GM18861 (cell line): ENCODE results near the gene HAX1.
"Not testable (repeated sequence)": the region's sequence is repeated elsewhere in the genome, so short reads cannot be mapped to it uniquely, and the experiment has no call there.

ENCODE experiments used
- ATAC-seq: cut with Tn5 transposase; IDR thresholded peaks from one replicate; pipeline ENCODE4 v1.9.1; 2021; ENCODE audit not compliant: unreplicated experiment

Gene HAX1

DNA sequence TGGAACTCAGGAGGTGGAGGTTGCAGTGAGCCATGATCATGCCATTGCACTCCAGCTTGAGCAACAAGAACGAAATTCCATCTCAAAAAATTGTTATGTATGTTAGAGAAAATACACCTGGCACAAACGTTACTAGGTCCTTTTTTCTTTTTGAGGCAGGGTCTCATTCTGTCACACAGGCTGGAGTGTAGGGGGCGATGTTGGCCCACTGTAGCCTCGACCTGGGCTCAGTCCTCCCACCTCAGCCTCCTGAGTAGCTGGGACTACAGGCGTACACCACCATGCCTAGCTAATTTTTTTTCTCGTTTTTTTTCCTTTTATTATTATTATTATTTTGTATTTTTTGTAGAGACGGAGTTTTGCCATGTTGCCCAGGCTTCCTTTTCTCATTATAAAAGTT is 4.4 kb downstream of the HAX1 start:
- no peak for ATAC-seq

DNA sequence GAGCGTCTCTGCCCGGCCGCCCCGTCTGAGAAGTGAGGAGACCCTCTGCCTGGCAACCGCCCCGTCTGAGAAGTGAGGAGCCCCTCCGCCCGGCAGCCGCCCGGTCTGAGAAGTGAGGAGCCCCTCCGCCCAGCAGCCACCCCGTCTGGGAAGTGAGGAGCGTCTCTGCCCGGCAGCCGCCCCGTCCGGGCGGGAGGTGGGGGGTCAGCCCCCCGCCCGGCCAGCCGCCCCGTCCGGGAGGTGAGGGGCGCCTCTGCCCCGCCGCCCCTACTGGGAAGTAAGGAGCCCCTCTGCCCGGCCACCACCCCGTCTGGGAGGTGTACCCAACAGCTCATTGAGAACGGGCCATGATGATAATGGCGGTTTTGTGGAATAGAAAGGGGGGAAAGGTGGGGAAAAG is 15.2 kb downstream of the HAX1 start:
- ATAC-seq: not testable (repeated sequence)

DNA sequence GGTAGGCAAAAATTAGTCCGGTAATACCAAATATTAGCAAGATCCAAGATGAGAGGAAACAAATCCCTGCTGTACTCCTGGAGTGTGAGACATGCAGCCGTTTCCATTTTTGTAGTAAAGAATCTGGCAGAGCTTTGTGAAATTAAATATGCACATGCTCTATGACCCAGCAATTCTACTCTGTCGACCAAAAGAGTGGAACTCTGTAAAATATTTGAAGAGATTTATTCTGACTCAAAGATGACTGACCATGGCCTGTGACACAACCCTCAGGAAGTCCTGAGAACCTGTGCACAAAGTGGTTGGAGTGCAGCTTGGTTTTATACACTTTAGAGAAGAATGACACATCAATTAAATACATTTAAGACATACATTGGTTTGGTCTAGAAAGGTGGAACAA is 16.2 kb downstream of the HAX1 start:
- ATAC-seq: no peak

DNA sequence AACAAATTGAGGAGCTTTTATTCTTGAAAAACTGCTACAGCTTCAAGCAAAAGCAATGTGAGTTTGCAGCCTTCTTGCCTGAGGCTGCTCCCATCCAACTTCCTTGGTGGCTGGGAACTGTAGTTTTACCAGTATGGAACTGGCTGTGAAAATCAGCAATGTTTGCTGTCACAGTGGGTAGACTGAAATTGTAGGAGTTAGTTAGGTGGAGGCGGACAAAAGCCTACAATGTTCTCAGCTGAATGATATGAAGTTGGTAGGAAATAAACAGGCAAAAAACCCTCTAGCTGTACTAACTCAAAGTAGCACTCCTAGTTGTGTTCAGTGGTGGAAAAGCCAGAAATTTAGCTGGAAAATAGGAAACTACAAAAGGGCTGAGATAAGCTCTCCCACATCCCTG is 18.5 kb downstream of the HAX1 start:
- no peak for ATAC-seq

DNA sequence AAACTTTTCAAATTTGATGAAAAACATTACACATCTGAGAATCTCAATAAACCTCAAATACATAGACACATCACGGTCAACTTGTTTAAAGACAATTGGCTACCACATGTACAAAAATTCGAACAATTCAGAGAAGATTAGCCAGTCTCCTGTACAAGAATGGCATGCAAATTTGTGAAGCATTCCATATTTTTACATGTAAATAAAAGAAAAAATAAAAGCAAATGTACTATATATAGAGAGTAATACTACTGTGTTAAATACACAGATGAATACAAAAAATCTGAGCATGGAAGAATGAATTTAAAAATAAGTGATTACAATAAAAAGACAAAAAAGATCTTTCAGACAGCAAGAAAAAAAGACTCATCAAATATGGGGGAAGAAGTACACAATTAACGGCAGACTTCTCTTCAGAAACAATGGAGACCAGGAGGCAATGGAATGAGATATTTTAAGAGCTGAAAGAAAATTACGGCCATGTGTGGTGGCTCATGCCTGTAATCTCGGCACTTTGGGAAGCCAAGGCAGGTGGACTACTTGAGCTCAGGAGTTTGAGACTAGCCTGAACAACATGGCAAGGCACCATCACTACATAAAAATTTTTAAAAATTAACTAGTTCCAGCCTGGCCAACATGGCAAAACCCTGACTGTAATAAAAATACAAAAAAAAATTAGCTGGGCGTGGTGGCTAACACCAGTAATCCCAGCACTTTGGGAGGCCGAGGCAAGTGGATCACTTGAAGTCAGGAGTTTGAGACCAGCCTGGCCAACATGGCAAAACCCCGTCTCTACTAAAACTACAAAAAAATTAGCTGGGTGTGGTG is 23.2 kb downstream of the HAX1 start:
- no peak for ATAC-seq

DNA sequence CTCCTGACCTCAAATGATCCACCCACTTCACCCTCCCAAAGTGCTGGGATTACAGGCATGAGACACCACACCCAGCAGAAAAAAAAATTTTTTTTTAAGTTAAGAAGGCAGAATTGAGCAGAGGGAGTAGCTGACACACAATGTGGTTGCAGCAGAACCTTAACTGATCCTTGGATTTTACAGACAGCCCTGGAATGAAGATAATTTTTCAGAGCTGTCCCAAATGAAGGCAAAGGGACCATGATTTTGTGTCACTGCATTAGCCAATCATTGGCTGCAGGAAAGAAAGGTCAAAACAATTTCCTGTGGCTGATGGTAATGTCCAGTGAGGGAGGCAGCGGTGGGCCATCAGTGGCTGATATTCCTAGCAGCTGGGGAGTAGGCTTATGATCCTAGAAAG is 29.2 kb downstream of the HAX1 start:
- no peak for ATAC-seq

DNA sequence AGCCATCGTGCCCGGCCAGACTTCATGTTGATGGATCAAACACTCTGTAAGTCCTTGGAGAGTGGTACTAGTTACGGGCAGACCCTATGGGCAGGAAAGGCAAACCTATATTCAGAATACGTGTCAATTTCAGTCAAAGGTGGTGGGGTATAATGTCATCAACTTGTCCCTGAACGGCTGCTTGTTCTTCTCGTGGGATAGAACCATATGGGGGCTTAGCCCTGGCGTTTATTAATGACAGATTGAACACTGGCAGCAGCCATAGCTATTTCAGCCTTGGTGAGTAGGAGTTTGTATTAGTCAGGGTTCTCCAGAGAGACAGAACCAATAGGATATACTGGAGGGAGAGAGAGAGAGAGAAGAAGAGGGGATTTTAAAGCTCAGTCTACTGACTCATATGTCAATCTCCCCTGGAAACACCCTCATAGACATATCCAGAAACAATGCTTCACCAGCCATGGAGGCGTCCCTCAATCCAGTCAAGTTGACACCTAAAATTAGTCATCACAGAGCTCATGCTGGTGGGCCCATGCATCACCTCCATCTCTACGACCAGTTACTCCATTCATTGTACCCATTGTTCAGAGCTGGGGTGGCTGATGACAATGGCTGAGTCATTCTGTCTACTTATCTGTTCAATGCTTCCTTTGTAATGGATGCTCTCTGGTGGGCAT is 32.4 kb downstream of the HAX1 start:
- no peak for ATAC-seq

DNA sequence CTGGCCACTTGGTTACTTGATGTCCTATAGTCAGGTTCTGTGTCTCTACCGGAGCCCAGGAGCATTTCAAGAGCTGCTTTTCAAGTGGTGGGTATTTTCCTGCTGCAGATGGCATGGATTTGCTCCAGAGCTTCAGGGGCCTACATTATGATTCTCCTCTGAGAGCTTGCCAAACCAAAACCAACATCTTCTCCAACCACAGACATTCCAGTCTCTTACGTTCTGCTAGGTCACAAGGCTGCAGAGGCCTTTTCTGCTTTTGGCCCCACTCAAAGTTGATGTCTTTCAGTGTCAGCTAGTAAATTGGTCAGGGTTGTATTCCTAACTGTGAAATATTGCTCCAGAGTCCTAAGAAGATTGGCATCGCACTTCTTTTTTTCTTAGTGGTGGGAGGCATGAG is 33.7 kb downstream of the HAX1 start:
- no peak for ATAC-seq

DNA sequence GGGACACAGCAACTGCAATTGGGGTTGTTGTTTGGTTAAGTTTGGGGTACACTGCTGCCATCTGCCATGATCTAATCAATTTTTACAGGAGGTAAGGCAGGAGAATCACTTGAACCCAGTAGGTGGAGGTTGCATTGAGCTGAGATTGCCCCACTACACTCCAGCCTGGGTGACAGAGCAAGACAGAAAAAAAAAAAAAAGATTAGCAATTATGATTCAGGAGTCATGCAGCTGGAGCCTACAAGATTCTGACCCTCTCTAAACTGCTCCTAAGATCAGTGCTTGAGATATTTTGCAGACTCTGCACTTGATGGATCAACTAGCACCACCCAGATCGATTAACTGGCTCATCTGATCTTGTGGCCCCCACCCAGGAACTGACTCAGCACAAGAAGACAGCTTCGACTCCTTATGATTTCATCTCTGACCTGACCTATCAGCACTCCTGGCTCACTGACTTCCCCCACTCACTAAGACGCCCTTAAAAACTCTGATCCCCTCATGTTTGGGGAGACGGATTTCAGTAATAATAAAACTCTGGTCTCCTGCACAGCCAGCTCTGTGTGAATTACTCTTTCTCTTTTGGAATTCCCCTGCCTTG is 35.3 kb downstream of the HAX1 start:
- ATAC-seq: not testable (repeated sequence)

DNA sequence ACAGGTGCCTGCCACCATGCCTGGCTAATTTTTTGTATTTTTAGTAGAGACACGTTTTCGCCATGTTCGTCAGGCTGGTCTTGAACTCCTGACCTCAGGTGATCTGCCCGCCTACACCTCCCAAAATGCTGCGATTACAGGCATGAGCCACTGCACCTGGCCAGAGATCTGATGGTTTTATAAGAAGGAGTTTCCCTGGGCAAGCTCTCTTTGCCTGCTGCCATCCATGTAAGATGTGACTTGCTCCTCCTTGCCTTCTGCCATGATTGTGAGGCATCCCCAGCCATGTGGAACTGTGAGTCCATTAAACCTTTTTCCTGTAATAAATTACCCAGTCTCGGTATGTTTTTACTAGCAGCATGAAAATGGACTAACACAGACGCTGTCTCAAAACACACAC is 36.7 kb downstream of the HAX1 start:
- ATAC-seq: not testable (repeated sequence)

DNA sequence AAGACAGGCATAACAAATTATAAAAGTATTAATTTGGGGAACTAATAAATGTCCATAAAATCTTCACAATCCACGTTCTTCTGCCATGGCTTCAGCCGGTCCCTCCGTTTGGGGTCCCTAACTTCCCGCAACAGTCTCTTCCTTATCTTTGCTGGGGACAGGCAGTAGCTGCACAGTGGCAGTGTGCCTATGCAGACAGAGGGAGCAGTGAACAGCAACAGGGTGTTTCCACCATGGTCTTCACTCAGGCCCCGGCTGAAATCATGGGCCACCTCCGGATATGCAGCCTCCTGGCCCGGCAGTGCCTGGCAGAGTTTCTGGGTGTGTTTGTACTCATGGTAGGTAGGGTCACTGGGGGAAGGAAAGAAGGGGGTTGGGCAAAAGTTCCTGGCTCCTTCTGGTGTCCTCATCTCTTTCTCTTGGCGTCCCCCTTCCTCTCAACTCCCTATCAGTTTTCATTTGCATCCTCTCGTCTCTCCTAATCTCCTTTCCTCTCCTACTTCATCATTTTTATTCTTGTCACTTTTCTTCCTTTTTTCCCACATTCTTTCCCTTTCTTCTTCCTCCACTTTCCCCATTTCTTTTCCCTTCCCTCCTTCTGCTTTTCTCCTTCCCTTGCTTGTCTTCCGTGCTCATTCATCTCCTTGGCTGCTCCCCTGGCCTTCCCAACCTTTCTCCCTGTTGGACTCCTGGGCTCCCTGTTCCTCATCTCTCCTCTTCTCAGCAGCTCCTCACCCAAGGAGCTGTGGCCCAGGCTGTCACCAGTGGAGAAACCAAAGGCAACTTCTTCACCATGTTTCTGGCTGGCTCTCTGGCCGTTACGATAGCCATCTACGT is 40.0 kb downstream of the HAX1 start:
- ATAC-seq: not testable (repeated sequence)

DNA sequence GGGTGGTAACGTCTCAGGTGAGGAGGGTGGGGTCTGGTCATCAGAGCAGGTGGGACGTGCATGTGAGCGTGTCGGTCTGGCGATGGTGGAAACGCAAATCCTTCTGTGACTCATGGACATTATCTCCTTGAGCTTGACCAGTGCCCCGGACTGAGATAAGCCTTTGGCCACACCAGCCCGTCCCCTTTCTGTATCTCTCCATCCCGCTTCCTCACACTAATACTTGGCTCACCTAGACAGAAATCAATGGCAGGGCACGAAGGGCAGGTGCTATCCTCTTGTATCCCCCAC is 40.6 kb downstream of the HAX1 start:
- ATAC-seq: no peak

DNA sequence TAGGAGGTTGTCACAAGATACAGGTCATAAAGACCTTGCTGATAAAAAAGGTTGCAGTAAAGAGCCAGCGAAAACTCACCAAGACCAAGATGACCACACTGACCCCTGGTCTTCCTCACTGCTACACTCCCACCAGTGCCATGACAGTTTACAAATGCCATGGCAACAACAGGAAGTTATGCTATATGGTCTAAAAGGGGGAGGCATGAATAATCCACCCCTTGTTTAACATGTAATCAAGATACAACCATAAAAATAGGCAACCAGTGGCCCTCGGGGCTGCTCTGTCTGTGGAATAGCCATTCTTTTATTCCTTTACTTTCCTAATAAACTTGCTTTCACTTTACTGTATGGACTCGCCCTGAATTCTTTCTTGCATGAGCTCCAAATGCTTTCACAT is 41.8 kb downstream of the HAX1 start:
- not testable (repeated sequence) for ATAC-seq

DNA sequence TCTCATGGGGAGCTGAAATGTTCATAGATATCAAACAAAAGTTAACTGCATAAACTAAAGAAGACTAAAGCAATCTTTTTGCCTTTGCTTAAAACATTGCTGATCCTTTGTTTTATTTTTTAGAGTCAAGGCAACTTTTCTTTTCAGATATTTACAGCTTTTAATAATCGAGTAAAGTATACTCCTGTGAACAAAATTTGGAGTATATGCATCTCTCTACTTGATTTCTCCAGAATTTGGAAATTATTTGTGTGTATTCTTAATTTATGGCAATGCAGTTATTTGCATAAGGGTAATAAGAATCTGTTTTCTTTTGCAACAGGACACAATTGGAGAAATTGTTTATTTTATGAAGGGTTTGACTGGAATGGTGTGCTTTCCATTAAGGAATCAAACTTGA is 44.3 kb downstream of the HAX1 start:
- ATAC-seq: no peak

DNA sequence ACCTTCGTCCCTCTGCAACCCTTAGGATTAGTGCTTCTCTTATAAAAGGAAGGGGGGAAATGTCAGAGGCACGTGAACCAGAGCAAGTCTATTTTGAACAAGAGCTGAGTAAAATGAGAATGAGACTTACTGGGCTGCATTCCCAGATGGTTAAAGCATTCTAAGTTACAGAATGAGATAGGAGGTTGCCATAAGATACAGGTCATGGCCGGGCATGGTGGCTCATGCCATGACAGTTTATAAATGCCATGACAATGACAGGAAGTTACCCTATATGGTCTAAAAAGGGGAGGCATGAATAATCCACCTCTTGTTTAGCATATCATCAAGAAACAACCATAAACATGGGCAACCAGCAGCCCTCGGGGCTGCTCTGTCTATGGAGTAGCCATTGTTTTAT is 46.0 kb downstream of the HAX1 start:
- ATAC-seq: no peak

DNA sequence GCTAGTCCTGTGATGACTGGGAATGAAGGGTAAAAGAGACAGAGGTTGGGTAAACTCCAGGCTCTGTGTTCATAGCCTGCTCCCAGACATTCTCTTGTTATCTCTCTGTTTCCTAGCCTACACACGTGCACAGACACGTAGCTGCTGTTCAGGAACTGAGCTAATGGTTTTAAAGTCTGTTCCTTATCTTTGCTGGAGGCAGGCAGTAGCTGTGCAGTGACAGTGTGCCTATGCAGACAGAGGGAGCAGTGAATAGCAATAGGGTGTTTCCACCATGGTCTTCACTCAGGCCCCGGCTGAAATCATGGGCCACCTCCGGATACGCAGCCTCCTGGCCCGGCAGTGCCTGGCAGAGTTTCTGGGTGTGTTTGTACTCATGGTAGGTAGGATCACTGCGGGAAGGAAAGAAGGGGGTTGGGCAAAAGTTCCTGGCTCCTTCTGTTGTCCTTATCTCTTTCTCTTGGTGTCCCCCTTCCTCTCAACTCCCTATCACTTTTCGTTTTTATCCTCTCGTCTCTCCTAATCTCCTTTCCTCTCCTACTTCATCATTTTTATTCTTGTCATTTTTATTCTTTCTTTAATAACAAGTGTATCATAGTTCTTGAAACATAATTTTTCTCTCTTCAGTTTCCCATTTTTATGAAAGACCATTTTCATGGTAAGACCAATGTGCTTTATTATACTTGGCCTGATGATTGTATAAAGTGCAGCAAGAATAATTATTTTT is 48.6 kb downstream of the HAX1 start, which contains the start of gene AQP10:
AQP10 (plus strand) TSS at position 212 of the 727 bp plus-strand sequence; CDS start at position 275, 63 bp downstream.
- no peak for ATAC-seq

DNA sequence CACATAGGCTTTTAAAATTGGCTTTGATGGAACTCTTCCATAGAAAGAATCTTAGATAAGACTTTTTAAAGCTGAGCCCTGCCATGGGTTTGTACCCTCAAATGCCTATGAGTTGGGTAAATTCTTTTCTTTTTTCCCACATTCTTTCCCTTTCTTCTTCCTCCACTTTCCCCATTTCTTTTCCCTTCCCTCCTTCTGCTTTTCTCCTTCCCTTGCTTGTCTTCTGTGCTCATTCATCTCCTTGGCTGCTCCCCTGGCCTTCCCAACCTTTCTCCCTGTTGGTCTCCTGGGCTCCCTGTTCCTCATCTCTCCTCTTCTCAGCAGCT is 49.1 kb downstream of the HAX1 start:
- ATAC-seq: not testable (repeated sequence)

DNA sequence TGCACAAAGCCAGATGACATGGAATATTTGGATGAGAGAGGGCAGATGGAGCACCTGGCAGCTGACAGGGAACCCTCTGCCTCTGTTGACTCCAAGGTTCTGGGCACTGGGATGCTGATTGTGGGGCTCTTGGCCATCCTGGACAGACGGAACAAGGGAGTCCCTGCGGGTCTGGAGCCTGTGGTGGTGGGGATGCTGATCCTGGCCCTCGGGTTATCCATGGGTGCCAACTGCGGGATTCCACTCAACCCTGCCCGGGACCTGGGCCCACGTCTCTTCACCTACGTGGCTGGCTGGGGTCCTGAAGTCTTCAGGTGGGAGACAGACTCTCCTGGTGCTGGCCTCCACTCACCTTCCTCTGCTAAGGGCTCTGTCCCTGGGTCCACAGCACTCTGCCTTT is 51.1 kb downstream of the HAX1 start:
- ATAC-seq: no peak

DNA sequence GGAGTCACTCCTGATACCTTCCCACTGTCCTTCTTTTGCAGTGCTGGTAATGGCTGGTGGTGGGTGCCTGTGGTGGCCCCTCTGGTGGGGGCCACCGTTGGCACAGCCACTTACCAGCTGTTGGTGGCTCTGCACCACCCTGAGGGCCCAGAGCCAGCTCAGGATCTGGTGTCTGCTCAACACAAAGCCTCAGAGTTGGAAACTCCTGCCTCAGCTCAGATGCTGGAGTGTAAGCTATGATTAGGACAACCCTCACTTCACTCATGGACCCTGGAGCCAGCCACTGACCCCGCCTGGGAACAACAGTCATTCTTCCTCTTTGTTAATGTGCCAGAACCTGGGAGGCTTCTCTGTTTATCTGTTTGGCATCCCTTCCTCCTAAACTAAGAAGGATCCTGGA is 51.8 kb downstream of the HAX1 start:
- ATAC-seq: no peak

DNA sequence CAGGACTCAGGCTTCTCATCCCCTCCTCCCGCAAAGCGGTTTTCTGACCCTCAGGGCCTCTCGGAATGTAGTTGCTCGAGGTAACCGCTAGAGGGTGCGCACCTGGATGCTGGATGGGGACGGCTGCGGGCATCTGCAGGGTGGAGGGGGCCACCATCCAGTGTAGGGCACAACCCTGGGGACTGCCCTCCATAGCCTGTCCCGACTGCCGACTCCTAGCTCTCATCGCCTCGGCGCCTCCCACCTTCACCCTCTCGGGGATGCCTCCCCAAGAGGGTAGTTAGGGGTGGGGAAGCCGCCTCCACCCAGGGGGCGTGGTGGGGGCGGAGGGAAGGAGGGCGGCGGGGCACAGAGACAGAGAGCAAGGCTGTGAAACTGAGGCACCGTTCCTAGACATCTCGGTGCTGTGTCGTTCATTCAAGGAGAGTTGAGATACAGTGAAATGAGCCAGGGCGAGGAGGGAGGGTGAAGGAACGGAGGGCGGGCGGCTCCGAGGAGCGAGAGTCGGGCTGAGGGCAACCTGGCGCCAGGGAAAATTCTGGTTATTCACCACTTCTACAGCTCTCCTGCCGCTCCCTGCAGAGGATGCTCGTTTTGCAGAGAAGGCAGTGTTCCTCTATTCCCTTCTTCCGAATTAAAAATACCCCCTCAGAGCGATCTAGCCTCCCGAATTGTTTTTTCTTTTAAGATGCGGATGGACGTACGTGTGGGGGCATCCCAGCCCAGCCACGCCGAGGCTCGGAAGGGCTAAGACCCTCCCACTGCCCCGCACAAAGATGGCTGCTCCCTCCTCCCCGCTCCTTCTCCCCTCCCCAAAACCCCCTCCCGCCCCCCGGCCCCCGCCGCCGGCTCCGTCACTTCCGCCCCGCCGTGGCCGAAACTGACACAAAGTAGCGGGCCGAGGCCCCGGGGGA is 52.5 kb downstream of the HAX1 start, which contains the start of gene ATP8B2:
ATP8B2 (plus strand) TSS at position 857 of the 914 bp plus-strand sequence. CDS start 2,617 bp downstream, outside the sequence.
- no peak for ATAC-seq
